AG10803 (cell line): ENCODE measurements around the gene ACACA.
"Not testable (repeated sequence)": the region's sequence is repeated elsewhere in the genome, so short reads cannot be mapped to it uniquely, and the experiment has no call there.

Experiments
- DNase-seq: peaks from one replicate; pipeline ENCODE4 v3.0.0; 2010; ENCODE audit warnings: low read depth
- H3K4me3 ChIP-seq: 2 replicates; pipeline ENCODE4 v1.5.1; 2011; ENCODE audit warnings: mild to moderate bottlenecking, low read length, control low read depth
- CTCF ChIP-seq: conservative IDR thresholded peaks from 2 replicates; pipeline ENCODE4 v1.5.1; 2011; ENCODE audit warnings: mild to moderate bottlenecking, low read length, control low read depth, inconsistent platforms

Gene ACACA

GRCh38 chr17:37079735-37080134 is 326.9 kb downstream of the ACACA start:
- DNase-seq: peak; percentile 73
- no peak for TF ChIP-seq CTCF
- no peak overlapping the region for H3K4me3 ChIP-seq

DNA sequence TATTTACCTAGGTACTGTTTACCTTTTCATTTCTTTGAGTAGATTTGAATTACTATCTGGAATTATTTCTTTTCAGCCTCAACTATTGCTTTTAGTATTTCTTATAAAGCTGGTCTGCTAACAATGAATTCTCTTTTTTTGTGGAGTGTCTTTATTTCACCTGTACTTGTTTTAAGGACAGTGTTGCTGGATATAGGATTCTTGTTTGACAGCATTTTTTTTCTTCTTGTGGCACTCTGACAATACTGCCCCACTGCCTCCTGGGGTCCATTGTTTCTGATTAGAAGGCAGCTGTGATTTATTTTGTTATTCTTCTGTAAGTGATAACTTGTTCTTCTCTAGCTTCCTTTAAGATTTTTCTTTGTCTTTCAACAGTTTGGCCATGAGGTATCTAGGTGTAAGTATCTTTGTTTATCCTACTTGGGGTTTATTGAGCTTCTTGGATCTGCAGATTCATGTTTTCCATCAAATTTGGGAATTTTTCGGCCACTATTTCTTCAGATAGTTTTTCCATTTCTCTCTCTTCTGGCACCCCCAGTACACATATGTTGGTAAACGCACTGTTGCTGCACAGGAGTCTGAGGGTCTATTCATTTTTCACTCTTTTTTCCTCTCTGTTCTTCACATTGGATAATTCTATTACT is 327.4 kb downstream of the ACACA start:
- no peak for TF ChIP-seq CTCF
- no peak for DNase-seq
- H3K4me3 ChIP-seq: no peak overlapping the region

DNA sequence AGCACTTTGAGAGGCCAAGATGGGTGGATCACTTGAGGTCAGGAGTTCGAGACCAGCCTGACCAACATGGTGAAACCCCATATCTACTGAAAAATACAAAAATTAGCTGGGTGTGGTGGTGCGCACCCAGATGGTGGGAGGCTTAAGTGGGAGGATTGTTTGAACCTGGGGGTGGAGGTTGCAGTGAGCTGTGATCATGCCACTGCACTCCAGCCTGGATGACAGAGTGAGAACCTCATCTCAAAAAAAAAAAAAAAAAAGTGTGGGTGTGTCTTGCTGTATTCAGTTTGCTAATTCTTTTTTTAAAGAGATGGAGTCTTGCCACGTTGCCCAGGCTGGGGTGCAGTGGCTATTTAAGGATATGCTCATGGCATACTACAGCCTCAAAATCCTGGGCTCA is 333.2 kb downstream of the ACACA start:
- DNase-seq, H3K4me3 ChIP-seq: not testable (repeated sequence)

- no peak for DNase-seq
- no peak for TF ChIP-seq CTCF
- H3K4me3 ChIP-seq: no peak overlapping the region
Measured at GRCh38 chr17:37069087-37069486, 337.5 kb downstream of the ACACA start.

DNA sequence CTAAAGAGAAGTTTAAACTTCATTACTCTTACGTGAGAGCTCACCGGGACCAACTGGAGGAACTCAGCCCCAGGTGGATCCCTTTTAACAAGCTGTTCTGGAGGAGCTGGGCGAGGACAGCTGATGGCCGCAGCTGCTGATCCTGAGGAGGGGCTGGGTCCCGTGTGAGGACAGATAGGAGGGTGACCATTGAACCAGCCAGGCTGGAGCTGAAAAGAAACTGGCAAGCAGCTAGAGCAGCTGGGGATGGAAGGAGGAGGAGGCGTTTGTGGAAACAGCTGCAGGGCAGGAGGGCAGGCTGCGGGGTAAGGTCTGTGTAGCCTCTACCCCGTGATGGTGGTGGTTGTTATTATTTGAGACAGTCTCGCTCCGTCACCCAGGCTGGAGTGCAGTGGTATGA is 338.4 kb downstream of the ACACA start:
- no peak for TF ChIP-seq CTCF
- no peak overlapping the region for H3K4me3 ChIP-seq
- DNase-seq: no peak

- peak; percentile 80 for DNase-seq
- TF ChIP-seq CTCF: no peak
- H3K4me3 ChIP-seq: no peak overlapping the region
Measured at GRCh38 chr17:37067555-37068111, 339.0 kb downstream of the ACACA start.

- no peak overlapping the region for H3K4me3 ChIP-seq
- DNase-seq: no peak
Measured at GRCh38 chr17:37066322-37067255, 340.0 kb downstream of the ACACA start.

More at GRCh38 chr17:37066322-37067255, 340.0 kb downstream of the ACACA start:
- TF ChIP-seq CTCF: no peak
